Measurements from ENCODE around the gene SLC22A12. TPM values are rescaled to one million over a fixed set of nuclear protein-coding genes. Genes with fewer than 3 reads are reported as not detected.

Gene SLC22A12
- total and polyA plus RNA-seq, 2 of the 8 experiments (the other 6 are each of a cell fraction or from before 2014, with no cell fraction given) = not detected

GRCh38 chr11:64631675-64632074 is 40.7 kb downstream of the SLC22A12 start:
- no peak overlapping the region for H3K27ac ChIP-seq (ENCODE audit: low read depth, low read length)
- DNase-seq (ENCODE audit: low read depth in 1 of 2, low spot score in 2 of 2) (no peak), FAIRE-seq (no peak)
- H2BK5ac ChIP-seq (ENCODE audit: low read depth, low read length) = no peak overlapping the region
- no peak overlapping the region for H3K4me3 ChIP-seq (ENCODE audit: extremely low read depth in 1 of 4, insufficient read depth in 2 of 4, low read depth in 3 of 4, low read length in 4 of 4)
- no peak overlapping the region for H2AFZ ChIP-seq (ENCODE audit: low read length)
- no peak overlapping the region for H4K5ac ChIP-seq (ENCODE audit: insufficient read length, low read depth, low read length)
- WGBS, 2 experiments (ENCODE audit: extremely low coverage in 1 of 2, insufficient coverage in 1 of 2, insufficient read length in 1 of 2, insufficient replicate concordance in 2 of 2, low coverage in 1 of 2, low lambda C conversion rate in 2 of 2, missing lambda C conversion rate in 1 of 2) = 82% methylated on average over 4 of the region's 4 CpGs; no CpG with 5 or more reads in 1 of the 2 experiments
- H4K20me1 ChIP-seq (replicated peaks in 1 of 2; ENCODE audit: control insufficient read depth in 1 of 2, insufficient read depth in 2 of 2, low read length in 2 of 2) = peaks cover 0 to 4% of the 10 kb centered on the region in 2 experiments
- no peak overlapping the region for H4K8ac ChIP-seq (ENCODE audit: extremely low read depth, insufficient read depth, low read length)
- H2BK12ac ChIP-seq (ENCODE audit: low read depth, low read length) = no peak overlapping the region
- no peak overlapping the region for H3K56ac ChIP-seq (replicated peaks; ENCODE audit: insufficient read length, low read depth, low read length)
- ChIA-PET POLR2A (ENCODE audit: partially characterized antibody) (interaction anchor here (1.1 kb wide), 1 partner anchor 13 kb away, joined by 4 read pairs; no protein-coding TSS in a partner anchor), CTCF (ENCODE audit: partially characterized antibody) (interaction anchor here (0.9 to 12.7 kb wide), 11 partner anchors 11 to 182 kb away, joined by 3 to 188 read pairs (median 9); no protein-coding TSS in a partner anchor)
- H3K79me1 ChIP-seq (ENCODE audit: low read depth, low read length) = no peaks in the 10 kb centered on the region
- H3K14ac ChIP-seq (ENCODE audit: insufficient read length) = no peak overlapping the region
- no peaks in the 10 kb centered on the region for H3K36me3 ChIP-seq (ENCODE audit: control insufficient read depth in 2 of 4, insufficient read depth in 4 of 4, low read length in 3 of 4)
- no peak overlapping the region for H2BK15ac ChIP-seq (ENCODE audit: low read length)
- peaks cover 0 to 11% (median 8%) of the 10 kb centered on the region in 4 experiments; a peak in 6 of 7 replicates for H3K4me1 ChIP-seq (replicated peaks in 1 of 4; ENCODE audit: control insufficient read depth in 3 of 4, insufficient read depth in 4 of 4, low read length in 3 of 4)
- no peaks in the 10 kb centered on the region for H3K79me2 ChIP-seq (ENCODE audit: control insufficient read depth in 1 of 2, insufficient read depth in 2 of 2, low read length in 2 of 2)
- H3K18ac ChIP-seq (ENCODE audit: extremely low read depth, low read length) = no peak overlapping the region
- no peak overlapping the region for H3K4ac ChIP-seq (replicated peaks; ENCODE audit: insufficient read length, low read depth, low read length)
- H2AK5ac ChIP-seq (ENCODE audit: low read depth, low read length) = no peak overlapping the region; the same call in 1 of the 2 replicates
- peaks cover 0 to 4% of the 10 kb centered on the region in 2 experiments; a peak in 1 of 4 replicates for H3K9me3 ChIP-seq (ENCODE audit: insufficient read depth in 2 of 2, low read depth in 1 of 2, low read length in 1 of 2)
- H2BK120ac ChIP-seq (replicated peaks; ENCODE audit: low read depth, low read length) = no peak overlapping the region
- H4K91ac ChIP-seq (replicated peaks; ENCODE audit: insufficient read length, low read length) = no peak overlapping the region
- H3K27me3 ChIP-seq (replicated peaks in 1 of 4; ENCODE audit: control insufficient read depth in 3 of 4, extremely low read depth in 1 of 4, insufficient read depth in 3 of 4, low read length in 3 of 4) = peaks cover 0 to 19% (median 12%) of the 10 kb centered on the region in 4 experiments; a peak in 5 of 7 replicates
- no peak overlapping the region for H3K4me2 ChIP-seq (ENCODE audit: insufficient read depth in 1 of 2, low read depth in 2 of 2, low read length in 2 of 2)
- H3K23ac ChIP-seq (ENCODE audit: insufficient read length) = no peak overlapping the region
- H2BK20ac ChIP-seq (ENCODE audit: low read length) = no peak overlapping the region
- peaks cover 3% of the 10 kb centered on the region; the same call in 1 of the 2 replicates for H3K23me2 ChIP-seq (ENCODE audit: low read depth, low read length)
- H3K9ac ChIP-seq (replicated peaks in 1 of 4; ENCODE audit: extremely low read depth in 1 of 4, low read depth in 3 of 4, low read length in 3 of 4) = no peak overlapping the region
- TF ChIP-seq EP300 (IDR thresholded peaks at IDR 0.05; ENCODE audit: borderline replicate concordance in 1 of 2, low read depth in 2 of 2, low read length in 2 of 2) (no peak), CBX5 (IDR thresholded peaks at IDR 0.05; ENCODE audit: low read depth, low read length) (no peak), CEBPB (IDR thresholded peaks at IDR 0.05; ENCODE audit: low read depth, low read length) (no peak), TEAD4 (IDR thresholded peaks at IDR 0.05; ENCODE audit: low read depth, low read length) (no peak), POU5F1 (IDR thresholded peaks at IDR 0.05; ENCODE audit: low read depth, low read length) (no peak), YY1 (IDR thresholded peaks at IDR 0.05; ENCODE audit: low read depth, low read length) (no peak), NANOG (IDR thresholded peaks at IDR 0.05; ENCODE audit: insufficient read depth, low read depth, low read length, poor library complexity, severe bottlenecking) (no peak), RXRA (IDR thresholded peaks at IDR 0.05; ENCODE audit: insufficient read depth, low read depth, low read length) (no peak), JUND (IDR thresholded peaks at IDR 0.05; ENCODE audit: low read length) (no peak), NRF1 (IDR thresholded peaks at IDR 0.05; ENCODE audit: low read depth, low read length) (no peak), TCF12 (IDR thresholded peaks at IDR 0.05; ENCODE audit: low read depth, low read length) (no peak)
- TF ChIP-seq, protein P1, sequence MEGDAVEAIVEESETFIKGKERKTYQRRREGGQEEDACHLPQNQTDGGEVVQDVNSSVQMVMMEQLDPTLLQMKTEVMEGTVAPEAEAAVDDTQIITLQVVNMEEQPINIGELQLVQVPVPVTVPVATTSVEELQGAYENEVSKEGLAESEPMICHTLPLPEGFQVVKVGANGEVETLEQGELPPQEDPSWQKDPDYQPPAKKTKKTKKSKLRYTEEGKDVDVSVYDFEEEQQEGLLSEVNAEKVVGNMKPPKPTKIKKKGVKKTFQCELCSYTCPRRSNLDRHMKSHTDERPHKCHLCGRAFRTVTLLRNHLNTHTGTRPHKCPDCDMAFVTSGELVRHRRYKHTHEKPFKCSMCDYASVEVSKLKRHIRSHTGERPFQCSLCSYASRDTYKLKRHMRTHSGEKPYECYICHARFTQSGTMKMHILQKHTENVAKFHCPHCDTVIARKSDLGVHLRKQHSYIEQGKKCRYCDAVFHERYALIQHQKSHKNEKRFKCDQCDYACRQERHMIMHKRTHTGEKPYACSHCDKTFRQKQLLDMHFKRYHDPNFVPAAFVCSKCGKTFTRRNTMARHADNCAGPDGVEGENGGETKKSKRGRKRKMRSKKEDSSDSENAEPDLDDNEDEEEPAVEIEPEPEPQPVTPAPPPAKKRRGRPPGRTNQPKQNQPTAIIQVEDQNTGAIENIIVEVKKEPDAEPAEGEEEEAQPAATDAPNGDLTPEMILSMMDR (IDR thresholded peaks at IDR 0.05; ENCODE audit: control extremely low read depth in 1 of 3, insufficient read depth in 1 of 3, low read depth in 1 of 3, low read length in 3 of 3) = no peak

Data from H1 (cell line).